Measurements from ENCODE around the gene FAM136A.
"Not testable (repeated sequence)": the region's sequence is repeated elsewhere in the genome, so short reads cannot be mapped to it uniquely, and the experiment has no call there.

FAM136A gene
- total RNA-seq: 10.9 to 43.2 (median 26.7) reads per million in 17 experiments

DNA sequence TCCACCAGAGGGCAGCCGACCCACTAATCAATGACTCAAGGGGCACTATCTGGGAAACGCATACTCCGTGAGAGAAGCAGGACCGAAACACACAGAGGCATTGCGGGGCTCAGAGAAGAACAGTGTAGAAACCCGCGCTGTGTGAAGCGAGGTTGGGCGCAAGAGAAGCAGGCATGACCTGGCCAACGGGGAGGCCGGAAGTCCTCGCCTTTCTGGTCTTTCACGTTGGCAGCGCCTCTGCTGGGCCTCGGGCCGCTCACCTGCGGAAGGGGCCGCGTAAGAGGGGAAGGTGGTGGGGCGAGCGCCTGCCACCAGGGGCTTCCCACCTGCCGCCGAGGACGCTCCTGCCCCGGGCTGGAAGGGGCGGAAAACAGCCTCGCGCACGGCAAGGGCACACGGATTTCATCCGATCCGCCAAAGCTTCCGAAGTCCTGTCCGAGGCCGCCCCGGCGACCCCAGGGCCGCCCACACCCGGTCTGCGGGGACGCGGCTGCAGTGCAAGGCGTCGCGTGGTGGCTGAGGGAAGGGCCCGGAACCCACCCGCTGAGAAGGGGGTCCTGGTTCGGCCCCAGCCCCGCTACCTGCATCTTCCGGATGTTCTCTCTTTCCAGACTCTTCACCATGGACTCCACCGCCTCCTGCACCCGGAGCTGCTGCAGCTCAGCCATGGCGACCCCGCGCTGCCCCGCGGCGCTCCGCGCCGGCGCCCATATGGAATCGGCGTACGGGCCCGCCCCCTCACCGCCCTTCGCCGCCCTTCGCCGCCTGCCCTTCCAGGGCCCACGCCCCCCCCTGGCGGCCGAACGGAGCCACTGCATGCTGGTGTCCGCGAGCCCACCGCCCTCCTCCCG lies at the start of gene FAM136A:
Gene FAM136A (minus strand): TSS at position 724 of the 851 bp plus-strand sequence. CDS start 56 bp downstream, at position 668.
- DNase-seq: peak; percentile 81 to 95 (median 90)

DNA sequence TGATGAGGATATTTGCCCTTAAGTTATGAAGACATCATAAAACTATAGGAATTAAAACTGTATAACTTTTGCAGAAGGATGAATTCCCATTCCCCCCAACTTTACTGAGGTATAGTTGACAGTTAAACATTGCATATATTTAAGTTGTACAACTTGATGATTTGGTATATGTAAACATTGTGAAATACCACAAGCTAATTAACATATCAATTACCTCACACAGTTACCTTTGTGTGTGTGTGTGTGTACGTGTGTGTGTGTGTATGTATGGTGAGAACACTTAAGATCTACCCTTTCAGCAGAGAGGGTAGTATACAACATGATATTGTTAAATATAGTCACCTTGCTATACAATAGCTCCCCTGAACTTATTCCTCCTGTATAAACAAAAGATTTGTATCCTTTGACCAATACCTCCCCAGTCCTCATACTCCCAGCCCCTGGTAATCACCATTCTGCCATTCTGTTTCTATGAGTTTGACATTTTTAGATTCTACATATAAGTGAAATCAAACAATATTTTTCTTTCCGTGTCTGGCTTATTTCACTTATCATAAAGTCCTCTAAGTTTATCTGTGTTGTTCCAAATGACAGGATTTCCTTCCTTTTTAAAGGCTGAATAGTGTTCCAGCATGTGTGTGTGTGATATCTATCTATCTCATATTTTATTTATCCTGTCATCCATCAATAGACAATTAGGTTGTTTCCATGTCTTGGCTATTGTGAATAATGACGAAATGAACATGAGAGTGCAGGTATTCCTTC lies 48.2 kb upstream of the FAM136A start:
- DNase-seq: no peak

DNA sequence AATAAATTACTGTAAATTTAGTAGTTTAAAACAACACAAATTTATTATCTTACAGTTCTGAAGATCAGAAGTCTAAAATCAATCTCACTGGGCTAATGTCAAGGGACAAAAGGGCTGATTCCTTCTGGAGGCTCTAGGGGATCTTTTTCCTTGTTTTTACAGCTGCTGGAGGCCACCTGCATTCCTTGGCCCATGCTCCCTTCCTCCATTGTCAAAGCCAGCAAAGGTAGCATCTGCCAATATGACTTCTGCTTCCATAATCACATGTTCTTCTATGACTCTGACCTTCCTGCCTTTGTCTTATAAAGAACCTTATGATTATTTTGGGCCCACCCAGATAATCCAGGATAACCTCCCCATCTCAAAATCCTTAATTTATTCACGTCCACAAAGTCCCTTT lies 46.0 kb upstream of the FAM136A start:
- DNase-seq: no peak

DNA sequence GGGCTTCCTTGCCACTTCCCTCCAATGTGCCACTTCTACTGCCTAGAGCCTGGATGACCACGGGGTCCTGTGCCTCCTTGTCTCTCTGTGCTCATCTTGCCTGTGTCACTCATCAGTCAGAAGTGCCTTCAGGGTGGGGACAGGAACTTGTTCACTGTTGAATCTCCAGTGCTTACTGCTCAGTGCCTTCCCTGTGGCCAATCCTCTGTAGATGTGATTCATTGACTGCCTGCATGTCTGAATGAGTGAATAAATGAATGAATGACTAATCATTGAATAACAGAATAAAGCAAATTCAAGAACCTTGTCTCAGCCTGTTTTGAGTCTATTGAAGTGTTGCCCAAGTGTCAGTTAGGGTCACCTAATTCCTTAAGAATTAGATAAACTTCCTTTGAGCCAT lies 42.3 kb upstream of the FAM136A start:
- no peak for DNase-seq

DNA sequence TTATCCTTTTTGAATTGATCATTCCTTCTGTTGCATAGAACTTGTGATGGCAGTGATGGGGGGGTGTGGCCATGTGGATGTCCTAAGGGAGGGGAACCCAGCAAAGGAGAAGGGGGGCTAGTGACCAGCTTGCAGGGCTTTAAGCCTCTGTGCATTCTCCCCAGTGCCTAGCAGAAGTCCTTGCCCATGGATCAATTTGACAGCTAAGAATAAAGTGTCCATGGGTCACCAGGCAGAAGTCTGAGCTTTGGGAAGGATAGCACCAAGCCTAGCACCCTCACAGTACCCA lies 39.6 kb upstream of the FAM136A start:
- no peak for DNase-seq

DNA sequence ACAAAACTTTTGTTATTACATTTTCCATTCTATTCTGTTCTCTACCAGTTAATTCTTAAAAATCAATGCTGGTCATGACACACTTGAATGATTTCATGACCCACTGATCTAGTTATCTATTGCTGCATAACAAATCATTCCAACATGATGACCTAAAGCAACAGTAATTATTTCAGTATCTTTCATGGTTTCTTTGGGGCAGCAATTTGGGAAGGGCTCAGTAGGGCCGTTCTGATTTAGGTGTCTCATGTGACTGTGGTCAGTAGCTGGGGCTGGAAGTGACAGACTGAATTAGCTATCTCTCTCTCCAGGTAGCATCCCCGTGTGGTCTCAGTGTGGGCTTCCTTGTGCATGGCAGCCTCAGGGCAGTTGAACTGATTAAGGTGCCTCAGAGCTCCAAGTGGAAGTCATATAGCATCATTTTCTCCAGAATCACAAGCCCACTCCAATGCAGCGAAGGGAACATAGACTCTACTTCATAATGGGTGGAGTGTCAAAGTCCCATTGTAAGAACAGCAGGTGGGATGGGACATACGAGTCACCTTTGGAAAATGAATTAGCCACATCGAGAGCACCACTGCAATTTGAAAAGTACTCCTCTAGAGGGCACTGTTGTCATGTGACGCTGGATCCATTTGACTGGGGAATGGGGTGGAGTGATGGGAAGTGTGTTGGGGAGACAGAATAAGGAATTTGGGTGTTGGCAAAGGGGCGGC lies 39.1 kb upstream of the FAM136A start:
- DNase-seq: peak; percentile 63 to 76 (median 64)

DNA sequence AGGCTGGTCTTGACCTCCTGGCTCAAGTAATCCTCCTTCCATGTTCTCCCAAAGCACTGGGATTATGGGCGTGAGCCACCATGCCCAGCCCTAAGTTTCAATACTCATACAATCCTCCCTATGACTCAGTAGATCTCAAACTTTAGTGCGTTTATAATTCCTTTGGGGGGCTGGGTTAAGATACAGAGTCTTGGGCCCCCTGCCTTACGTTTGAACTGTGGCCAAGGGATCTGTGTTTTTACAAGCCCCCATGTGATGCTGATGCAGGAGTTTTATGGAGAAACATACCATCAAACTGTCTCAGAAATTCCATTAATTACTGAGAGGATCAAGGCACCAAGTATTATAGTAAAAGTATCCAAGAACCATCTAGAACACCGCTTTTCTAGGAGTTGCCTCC lies 38.2 kb upstream of the FAM136A start:
- no peak for DNase-seq

DNA sequence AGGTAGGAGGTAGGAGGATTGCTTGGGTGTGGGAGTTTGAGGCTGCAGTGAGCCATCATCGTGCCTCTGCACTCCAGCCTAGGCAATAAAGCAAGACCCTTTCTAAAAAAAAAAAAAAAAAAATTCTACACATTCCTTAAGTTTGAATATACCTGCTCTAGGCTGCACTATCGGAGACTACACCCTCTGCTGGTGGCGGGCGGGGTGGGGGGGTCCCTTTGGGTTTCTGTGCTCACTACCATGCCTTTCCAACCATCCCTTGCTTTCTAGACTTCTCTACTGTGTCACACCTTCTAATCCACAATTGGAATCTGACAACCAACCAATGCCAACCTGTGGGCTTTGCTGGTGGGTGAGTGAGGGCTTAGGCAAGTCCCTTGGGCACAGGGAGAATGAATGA lies 34.7 kb upstream of the FAM136A start:
- no peak for DNase-seq

DNA sequence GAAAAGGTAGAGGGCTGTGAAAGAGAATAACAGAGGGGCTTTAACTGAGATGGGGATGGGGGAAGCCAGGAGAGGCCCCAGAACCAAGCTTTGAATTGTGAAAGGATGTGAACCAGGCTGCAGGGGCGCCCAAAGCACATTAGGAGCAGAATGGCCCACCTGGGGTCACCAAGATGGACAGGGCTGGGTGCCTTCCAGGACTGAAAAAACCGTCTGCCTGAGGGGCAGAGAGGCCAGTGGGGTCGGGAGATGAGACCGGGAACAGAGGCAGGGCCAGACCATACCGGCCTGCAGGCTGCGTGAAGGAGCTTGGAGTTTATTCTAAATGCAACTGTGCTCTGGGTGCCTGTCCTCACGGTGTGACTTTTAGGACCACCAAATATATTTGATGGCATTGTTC lies 29.1 kb upstream of the FAM136A start:
- DNase-seq: no peak

DNA sequence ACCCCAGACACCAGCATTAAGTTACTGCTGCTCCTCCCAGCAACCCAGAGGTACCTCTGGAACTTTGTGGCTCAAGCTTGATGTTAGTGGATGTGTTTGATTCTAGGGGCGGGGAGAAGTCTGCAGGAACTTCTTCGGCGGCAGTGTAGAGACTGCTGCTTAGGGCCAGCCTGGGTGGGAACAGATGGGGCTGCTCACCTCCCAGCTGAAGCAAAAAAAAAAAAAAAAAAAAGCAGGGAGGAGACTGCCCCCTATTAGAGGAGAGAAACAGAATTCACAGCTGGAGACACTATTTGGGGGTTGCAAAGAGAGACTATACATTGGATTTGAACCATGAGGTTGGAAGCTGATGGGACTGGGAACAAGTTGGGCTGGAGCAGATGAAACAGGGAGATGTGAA lies 28.6 kb upstream of the FAM136A start:
- DNase-seq: no peak

DNA sequence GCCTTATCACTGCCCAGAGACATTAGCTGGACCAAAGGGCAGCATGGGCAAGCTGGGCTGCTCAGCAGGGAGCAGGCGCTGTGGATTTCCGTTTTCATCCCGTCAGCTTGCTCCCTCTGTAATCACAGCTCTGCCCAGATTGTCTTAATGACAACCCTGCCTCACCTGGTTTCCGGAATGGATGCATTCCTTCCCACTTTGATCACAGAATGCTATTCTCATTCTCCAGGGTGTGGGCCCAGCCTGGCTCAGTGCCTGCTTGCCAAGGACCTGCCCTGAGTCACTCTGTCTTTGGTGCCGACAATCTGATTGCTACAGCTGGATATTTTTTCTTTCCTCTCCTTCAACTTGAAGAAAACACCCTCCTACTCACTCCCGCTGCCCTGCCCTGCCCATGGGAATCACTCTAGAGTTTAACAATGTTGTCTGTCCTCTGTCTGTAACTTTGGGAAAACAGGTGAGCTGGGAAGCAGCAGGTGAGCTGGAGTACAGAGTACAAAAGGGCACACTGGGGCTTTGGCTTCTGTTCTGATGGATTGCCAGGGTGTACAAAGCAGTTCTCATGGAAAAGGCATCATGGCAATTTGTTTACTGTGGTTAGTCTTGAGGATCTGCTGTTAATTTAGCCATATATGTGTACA lies 27.2 kb upstream of the FAM136A start:
- DNase-seq: no peak

DNA sequence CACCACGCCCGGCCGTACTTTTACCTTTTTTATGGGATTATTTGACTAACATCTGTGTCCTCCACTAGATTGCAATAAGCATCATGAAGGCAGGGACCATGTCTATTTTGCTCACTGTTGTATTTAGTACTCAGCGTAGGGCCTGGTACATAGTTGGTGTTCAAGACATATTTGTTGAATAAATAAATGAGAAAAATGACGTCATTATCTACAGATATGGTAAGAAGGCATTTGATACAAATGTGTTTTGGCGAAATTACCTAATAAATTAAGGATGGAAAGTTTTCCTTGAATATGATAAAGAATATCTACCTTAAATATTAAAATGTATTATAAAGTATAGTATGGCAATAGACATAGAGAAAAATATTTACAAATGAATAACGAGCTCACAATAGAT lies 24.0 kb upstream of the FAM136A start:
- no peak for DNase-seq

DNA sequence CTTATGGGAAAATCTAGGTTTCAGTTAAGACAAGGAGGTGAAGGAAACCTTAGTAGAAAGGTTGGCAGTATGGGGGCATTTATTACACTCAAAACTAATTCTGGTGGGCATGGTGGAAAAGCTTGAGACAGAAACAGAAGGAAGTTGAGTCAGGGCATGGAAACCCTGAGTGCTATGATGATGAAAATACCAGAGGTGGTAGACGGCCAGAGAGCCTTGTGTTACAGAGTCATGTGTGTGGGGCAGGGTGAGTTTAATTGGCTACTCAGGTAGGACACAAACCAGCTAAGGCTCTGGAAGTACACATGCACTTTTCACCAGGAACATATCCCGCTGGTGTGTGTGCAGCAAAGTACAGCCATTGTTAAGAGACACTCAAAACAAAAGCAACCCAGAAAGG lies 20.7 kb upstream of the FAM136A start:
- no peak for DNase-seq

DNA sequence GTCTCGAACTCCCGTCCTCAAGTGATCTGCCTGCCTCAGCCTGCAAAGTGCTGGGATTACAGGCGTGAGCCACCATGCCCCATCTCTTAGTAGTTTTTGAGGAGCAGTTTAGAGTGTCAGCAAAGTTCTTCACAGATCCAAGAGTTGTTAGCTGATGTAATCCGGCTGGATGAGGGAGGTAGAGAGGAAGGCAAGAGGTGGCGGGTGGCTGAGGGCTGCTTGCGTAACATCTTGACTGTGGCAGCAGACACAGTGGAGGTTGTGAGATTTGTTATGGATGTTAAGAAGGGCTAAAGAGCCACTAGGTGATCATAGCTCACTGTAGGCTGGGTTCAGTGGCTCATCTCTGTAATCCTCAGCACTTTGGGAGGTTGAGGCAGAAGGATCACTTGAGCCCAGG lies 19.5 kb upstream of the FAM136A start:
- DNase-seq: peak in 3 of 4 experiments; percentile 15 to 31 (median 18)

DNA sequence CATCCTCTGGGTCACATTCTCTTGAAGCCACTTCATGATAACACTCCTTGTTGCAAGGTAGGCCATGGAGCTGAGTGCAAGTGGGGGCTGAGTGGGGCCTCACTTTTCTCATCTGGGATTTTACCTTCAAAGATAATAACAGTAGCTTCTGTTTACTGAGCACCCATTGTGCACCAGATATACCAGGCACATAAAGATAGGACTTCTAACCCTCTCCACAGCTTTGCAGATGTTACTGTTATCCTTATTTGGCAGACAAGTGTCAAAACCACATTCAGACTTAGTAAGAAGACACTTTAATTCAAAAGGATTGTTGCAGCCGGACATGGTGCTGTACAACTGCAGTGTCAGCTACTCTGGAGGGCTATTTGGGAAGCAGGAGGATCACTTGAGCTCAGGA lies 12.8 kb upstream of the FAM136A start:
- DNase-seq: no peak

DNA sequence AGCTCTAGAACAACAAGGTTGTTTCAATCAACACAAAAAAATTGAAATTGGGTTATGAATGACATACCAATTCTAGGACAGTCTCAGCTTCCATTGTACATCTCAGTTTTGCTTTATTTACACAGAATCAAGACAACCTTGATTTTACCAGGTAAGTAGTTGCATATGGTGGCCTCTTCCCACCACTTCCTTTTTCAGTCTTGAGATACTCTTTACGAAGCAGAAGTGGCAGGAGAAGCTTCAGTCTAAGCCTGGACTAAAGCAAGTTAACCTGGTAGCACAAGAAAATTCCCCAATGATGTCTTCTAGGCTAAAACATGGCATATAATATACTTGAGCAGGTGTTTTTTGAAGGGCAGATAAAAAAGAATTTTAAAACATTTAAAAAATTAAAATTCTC lies 10.7 kb upstream of the FAM136A start:
- DNase-seq: peak in 1 of 4 experiments; percentile 20

DNA sequence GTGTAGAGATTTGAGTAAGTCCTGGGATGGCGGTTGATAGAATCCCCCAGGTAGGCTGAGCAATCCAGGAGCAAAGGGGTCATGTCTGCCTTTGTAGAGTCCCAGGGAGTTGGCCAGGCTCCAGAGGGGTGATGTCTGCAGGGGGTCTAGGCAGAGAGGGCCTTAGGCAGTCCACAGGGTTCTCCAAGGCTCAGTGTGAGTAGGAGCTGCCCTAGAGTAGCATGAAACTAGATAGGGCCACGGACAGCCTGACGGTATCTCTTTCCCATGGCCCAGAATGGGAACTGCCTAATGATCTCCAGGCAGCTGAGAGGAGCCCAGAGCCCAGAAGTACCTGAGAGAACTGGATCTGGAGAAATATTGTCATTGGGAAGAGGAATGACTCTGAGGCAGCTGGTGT lies 9.0 kb upstream of the FAM136A start:
- no peak for DNase-seq

DNA sequence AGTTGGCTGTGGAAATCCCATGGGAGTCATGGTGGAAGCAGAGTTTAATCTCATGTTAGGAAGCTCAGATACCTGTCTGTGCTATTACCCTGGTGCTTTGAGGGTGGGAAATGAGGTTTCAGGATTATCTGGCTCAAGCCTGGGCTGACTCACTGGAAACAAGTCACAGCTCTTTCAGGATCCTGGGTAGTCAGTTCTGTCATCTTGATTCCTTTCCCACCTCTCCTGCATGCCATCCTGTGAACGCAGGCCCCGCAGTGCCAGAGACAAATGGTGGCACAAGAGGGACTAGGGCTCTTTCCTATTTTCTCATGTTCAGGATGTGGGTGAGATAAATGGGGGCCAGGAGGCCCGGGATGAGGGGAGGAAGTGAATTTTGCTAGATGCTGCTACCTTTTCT lies 3.7 kb upstream of the FAM136A start:
- no peak for DNase-seq

DNA sequence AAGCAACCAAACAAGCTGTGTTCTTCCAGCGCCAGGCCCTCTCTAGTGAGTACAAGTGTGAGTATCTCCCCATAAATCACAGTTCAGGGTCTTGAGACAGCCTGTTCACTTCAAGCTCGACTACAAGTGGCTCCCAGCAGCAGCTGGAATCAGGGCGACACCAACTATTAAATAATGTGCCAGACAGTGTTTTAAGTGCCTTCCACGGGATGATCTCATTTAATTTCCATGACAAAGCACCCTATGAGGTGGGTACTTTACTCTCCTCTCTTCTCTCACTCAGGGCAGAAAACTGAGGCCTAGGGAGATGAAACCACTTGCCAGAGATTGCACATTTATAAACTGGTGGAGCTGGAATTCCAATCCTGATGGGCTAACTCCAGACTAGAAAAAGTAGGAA lies 2.6 kb upstream of the FAM136A start:
- no peak for DNase-seq

DNA sequence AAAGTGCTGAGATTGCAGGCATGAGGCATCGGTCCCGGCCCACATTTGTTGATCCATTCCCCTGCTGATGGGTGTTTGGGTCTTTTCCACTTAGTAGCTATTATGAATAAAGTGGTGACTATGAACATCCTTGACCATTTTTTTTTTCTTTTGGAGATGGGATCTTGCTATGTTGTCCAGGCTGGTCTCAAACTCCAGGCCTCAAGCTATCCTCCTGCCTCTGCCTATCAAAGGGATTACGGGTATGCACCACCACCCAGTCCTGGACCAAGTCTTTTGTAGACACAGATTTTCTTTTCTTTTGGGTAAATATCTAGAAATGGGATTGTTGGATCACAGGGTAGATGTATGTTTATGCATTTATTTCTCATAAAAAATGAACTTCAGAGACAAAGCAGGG lies 1.3 kb upstream of the FAM136A start:
- no peak for DNase-seq

DNA sequence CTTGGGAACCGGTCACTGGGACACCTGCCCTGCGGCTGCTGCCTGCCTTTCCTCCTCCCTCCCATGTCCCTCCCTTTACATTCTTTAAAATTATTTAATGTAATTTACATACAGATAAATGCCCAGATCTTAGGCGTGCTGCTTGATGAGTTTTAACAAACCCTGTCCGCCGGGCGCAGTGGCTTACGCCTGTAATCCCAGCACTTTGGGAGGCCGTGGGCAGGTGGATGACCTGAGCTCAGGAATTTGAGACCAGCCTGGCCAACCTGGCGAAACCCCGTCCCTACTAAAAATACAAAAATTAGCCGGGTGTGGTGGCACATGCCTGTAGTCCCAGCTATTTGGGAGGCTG lies 304 bp upstream of the FAM136A start:
- DNase-seq: not testable (repeated sequence)

DNA sequence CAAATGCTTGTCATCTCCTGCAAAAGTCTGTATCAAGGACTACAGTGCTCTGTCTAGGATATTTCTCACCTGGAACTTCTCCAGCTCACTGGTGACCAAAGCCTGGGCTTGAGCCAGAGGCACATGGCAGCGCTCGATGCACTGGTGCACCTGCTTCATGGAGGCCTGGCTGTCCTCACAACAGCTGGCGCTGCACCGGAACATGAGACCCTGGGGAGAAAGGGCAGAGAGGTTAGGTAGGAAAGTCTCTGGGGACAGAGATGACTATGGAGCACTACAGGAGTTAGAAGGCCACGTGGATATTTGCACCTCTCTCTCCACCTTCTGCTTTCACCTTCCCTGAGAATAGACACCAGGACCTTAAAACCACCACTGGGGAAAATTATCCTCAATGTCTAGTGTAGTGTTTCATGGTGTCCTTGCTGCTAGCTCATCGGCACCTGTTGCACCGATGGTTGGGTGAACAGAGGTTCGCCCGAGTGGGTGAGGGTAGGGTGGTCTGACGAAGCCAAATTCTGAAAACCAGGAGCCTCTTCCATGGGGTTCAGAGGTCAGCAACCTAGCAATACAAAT lies 1.0 kb downstream of the FAM136A start:
- DNase-seq: no peak

DNA sequence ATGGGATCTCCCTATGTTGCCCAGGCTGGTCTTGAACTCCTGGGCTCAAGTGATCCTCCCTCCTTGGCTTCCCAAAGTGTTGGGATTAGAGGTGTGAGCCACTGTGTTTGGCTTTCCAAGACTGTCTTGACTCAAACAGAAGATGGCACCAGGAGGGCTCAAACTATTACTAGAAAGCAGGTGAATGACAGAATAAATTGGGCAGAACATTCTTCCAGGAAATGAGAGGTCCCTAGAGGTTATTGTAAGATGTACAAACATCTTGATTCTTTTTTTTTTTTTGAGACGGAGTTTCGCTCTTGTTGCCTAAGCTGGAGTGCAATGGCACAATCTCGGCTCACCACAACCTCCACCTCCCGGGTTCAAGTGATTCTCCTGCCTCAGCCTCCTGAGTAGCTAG lies 4.0 kb downstream of the FAM136A start:
- DNase-seq: not testable (repeated sequence)
